Measurements from ENCODE around the gene NR2F1-AS1.

DNA sequence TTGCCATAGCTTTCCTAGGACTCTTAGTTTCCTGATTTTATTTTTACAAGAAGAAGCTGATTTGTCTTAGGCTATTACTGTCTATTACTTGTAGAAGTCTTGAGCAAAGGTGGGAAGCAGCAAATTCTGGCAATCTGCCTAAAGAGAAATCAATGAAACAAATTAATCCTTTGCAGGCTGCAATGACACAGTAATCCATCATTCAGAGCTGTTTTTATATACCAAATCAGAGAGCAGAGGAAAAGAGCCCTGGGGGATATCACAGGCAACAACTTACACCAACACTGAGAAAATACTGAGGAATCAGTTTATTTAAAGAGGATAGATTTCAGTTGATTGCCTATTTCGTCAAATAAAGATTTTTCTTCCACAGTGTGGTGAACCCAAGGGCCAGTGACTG lies 13.6 kb downstream of the NR2F1-AS1 start:
- no peak for TF ChIP-seq YY1 (IDR thresholded peaks at IDR 0.05)
- TF ChIP-seq, protein P1, sequence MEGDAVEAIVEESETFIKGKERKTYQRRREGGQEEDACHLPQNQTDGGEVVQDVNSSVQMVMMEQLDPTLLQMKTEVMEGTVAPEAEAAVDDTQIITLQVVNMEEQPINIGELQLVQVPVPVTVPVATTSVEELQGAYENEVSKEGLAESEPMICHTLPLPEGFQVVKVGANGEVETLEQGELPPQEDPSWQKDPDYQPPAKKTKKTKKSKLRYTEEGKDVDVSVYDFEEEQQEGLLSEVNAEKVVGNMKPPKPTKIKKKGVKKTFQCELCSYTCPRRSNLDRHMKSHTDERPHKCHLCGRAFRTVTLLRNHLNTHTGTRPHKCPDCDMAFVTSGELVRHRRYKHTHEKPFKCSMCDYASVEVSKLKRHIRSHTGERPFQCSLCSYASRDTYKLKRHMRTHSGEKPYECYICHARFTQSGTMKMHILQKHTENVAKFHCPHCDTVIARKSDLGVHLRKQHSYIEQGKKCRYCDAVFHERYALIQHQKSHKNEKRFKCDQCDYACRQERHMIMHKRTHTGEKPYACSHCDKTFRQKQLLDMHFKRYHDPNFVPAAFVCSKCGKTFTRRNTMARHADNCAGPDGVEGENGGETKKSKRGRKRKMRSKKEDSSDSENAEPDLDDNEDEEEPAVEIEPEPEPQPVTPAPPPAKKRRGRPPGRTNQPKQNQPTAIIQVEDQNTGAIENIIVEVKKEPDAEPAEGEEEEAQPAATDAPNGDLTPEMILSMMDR (IDR thresholded peaks at IDR 0.05; ENCODE audit: low read depth, low read length, missing input control) = no peak
- TF ChIP-seq, protein P2, sequence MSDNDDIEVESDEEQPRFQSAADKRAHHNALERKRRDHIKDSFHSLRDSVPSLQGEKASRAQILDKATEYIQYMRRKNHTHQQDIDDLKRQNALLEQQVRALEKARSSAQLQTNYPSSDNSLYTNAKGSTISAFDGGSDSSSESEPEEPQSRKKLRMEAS (IDR thresholded peaks at IDR 0.05) = no peak
- no peak for TF ChIP-seq FOXA1 (IDR thresholded peaks at IDR 0.05)
- TF ChIP-seq, protein P3, sequence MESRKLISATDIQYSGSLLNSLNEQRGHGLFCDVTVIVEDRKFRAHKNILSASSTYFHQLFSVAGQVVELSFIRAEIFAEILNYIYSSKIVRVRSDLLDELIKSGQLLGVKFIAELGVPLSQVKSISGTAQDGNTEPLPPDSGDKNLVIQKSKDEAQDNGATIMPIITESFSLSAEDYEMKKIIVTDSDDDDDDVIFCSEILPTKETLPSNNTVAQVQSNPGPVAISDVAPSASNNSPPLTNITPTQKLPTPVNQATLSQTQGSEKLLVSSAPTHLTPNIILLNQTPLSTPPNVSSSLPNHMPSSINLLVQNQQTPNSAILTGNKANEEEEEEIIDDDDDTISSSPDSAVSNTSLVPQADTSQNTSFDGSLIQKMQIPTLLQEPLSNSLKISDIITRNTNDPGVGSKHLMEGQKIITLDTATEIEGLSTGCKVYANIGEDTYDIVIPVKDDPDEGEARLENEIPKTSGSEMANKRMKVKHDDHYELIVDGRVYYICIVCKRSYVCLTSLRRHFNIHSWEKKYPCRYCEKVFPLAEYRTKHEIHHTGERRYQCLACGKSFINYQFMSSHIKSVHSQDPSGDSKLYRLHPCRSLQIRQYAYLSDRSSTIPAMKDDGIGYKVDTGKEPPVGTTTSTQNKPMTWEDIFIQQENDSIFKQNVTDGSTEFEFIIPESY (IDR thresholded peaks at IDR 0.05) = no peak
- TF ChIP-seq, protein P4, sequence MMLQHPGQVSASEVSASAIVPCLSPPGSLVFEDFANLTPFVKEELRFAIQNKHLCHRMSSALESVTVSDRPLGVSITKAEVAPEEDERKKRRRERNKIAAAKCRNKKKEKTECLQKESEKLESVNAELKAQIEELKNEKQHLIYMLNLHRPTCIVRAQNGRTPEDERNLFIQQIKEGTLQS (IDR thresholded peaks at IDR 0.05) = no peak
- TF ChIP-seq TAF1 (conservative IDR thresholded peaks at IDR 0.05) = no peak
- TF ChIP-seq RAD21 (IDR thresholded peaks at IDR 0.05) = no peak
- TF ChIP-seq, protein P5, sequence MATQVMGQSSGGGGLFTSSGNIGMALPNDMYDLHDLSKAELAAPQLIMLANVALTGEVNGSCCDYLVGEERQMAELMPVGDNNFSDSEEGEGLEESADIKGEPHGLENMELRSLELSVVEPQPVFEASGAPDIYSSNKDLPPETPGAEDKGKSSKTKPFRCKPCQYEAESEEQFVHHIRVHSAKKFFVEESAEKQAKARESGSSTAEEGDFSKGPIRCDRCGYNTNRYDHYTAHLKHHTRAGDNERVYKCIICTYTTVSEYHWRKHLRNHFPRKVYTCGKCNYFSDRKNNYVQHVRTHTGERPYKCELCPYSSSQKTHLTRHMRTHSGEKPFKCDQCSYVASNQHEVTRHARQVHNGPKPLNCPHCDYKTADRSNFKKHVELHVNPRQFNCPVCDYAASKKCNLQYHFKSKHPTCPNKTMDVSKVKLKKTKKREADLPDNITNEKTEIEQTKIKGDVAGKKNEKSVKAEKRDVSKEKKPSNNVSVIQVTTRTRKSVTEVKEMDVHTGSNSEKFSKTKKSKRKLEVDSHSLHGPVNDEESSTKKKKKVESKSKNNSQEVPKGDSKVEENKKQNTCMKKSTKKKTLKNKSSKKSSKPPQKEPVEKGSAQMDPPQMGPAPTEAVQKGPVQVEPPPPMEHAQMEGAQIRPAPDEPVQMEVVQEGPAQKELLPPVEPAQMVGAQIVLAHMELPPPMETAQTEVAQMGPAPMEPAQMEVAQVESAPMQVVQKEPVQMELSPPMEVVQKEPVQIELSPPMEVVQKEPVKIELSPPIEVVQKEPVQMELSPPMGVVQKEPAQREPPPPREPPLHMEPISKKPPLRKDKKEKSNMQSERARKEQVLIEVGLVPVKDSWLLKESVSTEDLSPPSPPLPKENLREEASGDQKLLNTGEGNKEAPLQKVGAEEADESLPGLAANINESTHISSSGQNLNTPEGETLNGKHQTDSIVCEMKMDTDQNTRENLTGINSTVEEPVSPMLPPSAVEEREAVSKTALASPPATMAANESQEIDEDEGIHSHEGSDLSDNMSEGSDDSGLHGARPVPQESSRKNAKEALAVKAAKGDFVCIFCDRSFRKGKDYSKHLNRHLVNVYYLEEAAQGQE (IDR thresholded peaks at IDR 0.05) = no peak
- TF ChIP-seq HNF4G (IDR thresholded peaks at IDR 0.05) = no peak
- TF ChIP-seq SP1 (IDR thresholded peaks at IDR 0.05) = no peak
